GM12875 (cell line): ENCODE measurements around the gene C3AR1.
"Not testable (repeated sequence)": the region's sequence is repeated elsewhere in the genome, so short reads cannot be mapped to it uniquely, and the experiment has no call there.

Source experiments
- H3K4me3 ChIP-seq: one replicate; pipeline ENCODE4 v1.5.1; 2011; ENCODE audit warnings: low read depth, low read length, control low read depth
- TF ChIP-seq, protein P1 (sequence below): IDR thresholded peaks from 2 replicates; pipeline ENCODE4 v1.5.1; 2011; ENCODE audit warnings: low read depth, mild to moderate bottlenecking, control low read depth, inconsistent platforms, low read length, moderate library complexity, borderline replicate concordance; ENCODE audit not compliant: insufficient read depth

Gene C3AR1

DNA sequence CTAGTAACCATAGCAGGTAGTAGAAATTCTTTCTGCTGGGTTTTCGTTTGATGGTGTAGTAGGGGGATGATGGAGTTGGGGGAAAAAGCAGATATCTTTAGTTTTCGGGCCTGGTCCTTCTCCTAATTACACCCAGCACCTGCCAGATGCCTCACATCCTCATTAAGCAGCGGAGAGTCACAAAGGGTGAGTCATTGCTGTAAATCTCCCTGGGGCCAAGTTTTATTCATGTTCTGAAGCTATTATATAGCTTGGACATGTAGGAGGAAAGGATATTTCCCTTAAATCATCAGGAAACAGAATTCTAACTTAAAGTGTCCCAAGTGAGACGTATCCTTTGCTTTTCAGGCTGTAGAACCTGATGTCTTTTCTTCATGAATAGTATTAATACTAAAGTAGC lies 11.0 kb upstream of the C3AR1 start:
- no peak overlapping the region for H3K4me3 ChIP-seq
- TF ChIP-seq, protein P1, sequence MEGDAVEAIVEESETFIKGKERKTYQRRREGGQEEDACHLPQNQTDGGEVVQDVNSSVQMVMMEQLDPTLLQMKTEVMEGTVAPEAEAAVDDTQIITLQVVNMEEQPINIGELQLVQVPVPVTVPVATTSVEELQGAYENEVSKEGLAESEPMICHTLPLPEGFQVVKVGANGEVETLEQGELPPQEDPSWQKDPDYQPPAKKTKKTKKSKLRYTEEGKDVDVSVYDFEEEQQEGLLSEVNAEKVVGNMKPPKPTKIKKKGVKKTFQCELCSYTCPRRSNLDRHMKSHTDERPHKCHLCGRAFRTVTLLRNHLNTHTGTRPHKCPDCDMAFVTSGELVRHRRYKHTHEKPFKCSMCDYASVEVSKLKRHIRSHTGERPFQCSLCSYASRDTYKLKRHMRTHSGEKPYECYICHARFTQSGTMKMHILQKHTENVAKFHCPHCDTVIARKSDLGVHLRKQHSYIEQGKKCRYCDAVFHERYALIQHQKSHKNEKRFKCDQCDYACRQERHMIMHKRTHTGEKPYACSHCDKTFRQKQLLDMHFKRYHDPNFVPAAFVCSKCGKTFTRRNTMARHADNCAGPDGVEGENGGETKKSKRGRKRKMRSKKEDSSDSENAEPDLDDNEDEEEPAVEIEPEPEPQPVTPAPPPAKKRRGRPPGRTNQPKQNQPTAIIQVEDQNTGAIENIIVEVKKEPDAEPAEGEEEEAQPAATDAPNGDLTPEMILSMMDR: no peak

DNA sequence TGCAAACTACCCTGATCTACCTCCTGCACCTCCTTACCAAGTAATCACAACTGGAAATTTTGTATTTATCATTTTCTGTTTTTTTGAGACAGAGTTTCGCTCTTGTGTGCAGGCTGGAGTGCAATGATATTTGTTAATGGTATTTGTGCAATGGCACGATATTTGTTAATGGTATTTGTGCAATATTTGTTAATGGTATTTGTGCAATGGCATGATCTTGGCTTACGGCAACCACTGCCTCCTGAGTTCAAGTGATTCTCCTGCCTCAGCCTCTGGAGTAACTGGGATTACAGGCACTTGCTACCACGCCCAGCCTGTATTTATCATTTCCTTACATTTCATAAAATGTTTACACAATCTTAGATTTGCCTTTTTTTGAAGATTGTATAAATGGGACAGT lies 10.2 kb upstream of the C3AR1 start:
- no peak overlapping the region for H3K4me3 ChIP-seq
- TF ChIP-seq, protein P1: no peak

DNA sequence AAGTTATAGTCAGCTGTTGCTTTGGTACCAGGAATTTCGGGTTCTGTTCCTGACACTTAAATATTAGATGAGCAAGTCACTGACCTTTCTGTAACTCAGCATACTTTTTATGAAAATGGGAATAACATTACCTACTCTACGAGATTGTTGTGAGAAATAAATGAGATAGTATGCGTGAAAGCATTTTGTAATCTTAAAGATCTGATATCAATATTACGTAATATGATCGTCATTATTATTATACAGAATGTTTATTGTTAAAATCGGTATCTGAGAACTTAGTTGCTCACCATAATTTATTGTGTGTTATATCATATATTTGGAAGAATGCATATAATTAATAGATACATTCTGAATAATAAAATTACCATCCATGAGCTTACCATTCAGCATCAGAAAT lies 9.8 kb upstream of the C3AR1 start:
- H3K4me3 ChIP-seq: no peak overlapping the region
- TF ChIP-seq, protein P1: no peak

DNA sequence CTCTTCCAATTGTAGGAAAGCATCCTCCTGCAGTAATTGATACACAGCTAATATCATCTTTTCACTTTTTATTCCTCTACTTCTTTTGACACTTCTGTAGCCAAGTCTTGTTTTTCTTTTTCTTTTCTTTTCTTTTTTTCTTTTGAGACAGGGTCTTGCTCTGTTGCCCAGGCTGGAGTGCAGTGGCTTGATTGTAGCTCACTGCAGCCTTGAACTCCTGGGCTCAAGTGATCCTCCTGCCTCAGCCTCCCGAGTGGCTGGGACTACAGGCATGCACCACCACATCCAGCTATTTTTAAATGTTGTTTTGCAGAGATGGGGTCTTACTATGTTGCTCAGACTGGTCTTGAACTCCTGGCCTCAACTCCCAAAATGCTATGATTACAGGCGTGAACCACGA lies 5.7 kb upstream of the C3AR1 start:
- H3K4me3 ChIP-seq: not testable (repeated sequence)

DNA sequence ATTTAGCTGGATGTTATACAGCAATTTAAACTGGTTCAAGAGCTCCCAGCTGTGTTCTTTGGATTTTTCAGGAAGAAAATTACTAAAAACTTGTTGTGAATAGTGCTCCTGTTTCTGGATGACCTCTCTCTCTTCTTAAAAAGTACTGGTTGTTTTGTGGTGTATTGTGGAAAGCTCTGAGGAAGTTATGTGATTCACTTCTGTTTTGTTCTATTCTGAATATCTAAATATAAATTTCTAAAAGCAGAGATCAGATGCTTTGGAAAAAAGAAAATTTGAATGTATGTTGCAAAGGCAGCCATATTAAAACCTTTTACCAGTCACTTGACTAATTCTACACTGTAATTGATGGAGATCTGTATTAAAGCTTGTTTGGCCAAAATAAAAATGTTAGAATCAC lies 3.4 kb upstream of the C3AR1 start:
- TF ChIP-seq, protein P1: no peak
- no peak overlapping the region for H3K4me3 ChIP-seq

DNA sequence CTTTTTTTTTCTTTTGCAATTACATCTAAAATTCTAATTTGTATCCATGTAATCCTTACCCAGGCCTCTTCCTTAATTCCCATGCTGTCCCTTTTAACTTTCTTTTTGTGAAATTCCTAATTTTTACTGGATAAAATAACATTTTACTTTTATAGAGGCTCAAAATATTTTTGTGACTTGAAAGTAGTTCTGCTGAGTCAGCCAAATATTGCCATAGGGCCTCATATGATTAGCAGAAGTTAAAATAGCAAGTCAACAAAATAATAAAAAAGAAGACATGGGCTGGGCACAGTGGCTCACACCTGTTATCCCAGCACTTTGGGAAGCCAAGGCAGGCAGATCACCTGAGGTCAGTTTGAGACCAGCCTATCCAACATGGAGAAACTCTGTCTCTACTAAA lies 2.0 kb downstream of the C3AR1 start:
- H3K4me3 ChIP-seq: no peak overlapping the region

DNA sequence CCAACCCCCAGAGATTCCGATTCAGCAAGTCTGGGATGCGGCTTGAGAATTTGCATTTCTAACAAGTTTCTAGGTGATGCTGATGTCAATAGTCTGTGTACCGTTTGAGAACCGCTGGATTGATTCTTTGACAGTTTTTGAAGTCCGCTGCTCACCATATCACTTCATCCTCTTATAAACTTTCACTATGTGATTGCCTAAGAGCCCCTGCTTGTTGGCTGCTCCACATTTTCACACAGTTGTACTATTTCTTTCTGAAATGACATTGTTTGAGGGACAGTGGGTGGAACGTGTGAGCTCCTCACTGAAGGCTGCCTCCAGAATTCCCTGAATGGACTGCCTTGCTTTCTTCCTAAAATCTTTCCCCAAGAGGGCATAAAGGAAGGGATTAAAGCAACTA lies 7.7 kb downstream of the C3AR1 start:
- H3K4me3 ChIP-seq: no peak overlapping the region
- TF ChIP-seq, protein P1: no peak

More for the DNA sequence above, 2.0 kb downstream of the C3AR1 start:
- TF ChIP-seq, protein P1: no peak

DNA sequence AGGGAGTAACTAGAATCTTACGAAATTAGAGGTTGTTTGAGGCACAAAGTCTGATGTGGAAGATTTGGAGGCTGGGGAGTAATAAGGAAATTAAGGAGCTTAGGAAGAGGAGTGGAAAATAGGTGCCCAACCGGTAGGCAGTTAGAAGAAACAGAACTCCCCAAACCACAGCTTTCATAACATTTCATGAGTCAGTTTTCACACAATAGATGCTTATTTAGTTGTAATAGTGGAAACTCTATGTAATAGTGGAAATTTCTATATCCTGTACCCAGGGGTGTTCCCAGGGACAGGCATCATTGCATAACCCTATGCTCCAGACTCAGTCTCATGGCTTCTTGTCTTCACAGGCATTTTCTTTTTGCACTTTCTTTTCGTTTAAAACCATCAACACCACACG lies 8.3 kb downstream of the C3AR1 start:
- TF ChIP-seq, protein P1: no peak
- no peak overlapping the region for H3K4me3 ChIP-seq
